HepG2 (cell line): ENCODE data around the gene SLC35A2. TPM values are rescaled to one million over a fixed set of nuclear protein-coding genes. Genes with fewer than 3 reads are reported as not detected.

Source experiments
- FOXA3 ChIP-seq: IDR thresholded peaks from 2 replicates; pipeline ENCODE4 v1.6.1; 2016; ENCODE audit warnings: missing genetic modification reagents, missing compliant biosample characterization
- GABPA ChIP-seq, 2 experiments: IDR thresholded peaks; 2 replicates each; pipeline ENCODE4 v1.6.1; 2011 to 2016; ENCODE audit warnings: low read depth in 2 of 2, low read length in 1 of 2, missing biosample characterization in 1 of 2, missing genetic modification characterization in 1 of 2
- GZF1 ChIP-seq: sonication (generic); formaldehyde crosslinking; IDR thresholded peaks from 2 replicates; pipeline ENCODE4 v1.5.1; 2020; ENCODE audit warnings: mild to moderate bottlenecking, missing genetic modification reagents
- KDM5A ChIP-seq: fragments of 200-600 bp; sonication (generic); IDR thresholded peaks from 2 replicates; pipeline ENCODE4 v1.7.0; 2018; ENCODE audit warnings: antibody characterized with exemption, mild to moderate bottlenecking, low read length, borderline replicate concordance
- NFATC3 ChIP-seq: sonication (generic); formaldehyde crosslinking; IDR thresholded peaks from 2 replicates; pipeline ENCODE4 v1.5.1; 2020; ENCODE audit warnings: mild to moderate bottlenecking, missing genetic modification reagents
- SRSF1 ChIP-seq: fragments of 200-400 bp; formaldehyde crosslinking; optimal IDR thresholded peaks from 2 replicates; pipeline ENCODE3; 2017; ENCODE audit warnings: mild to moderate bottlenecking, low read depth, low read length, moderate library complexity
- ZMYM2 ChIP-seq: sonication (generic); formaldehyde crosslinking; IDR thresholded peaks from 2 replicates; pipeline ENCODE4 v1.8.0; 2022; ENCODE audit warnings: mild to moderate bottlenecking, missing genetic modification reagents
- ZNF619 ChIP-seq: sonication (generic); formaldehyde crosslinking; IDR thresholded peaks from 2 replicates; pipeline ENCODE4 v1.4.0; 2020; ENCODE audit warnings: mild to moderate bottlenecking, missing genetic modification reagents
- polyA plus RNA-seq, 8 experiments: library from polyadenylated mRNA; depleted of rRNA in 3 of 8; stranded (reverse) in 7 of 8; unstranded in 1 of 8; fragments of >200 nt; fragmentation: Illumina TruSeq in 4 of 8; extraction: Trizol in 4 of 8; gene quantifications; 2 replicates each; pipeline versions ENCODE4 v1.2.1 to v1.2.3, GENCODE V29; 2011 to 2016; ENCODE audit warnings: low read depth in 4 of 8, missing spikeins in 1 of 8, mixed read lengths in 1 of 8; ENCODE audit not compliant: insufficient read depth in 1 of 8
- total RNA-seq, 5 experiments: library from RNA; depleted of rRNA; stranded (reverse); fragments of >200 nt; fragmentation: Illumina TruSeq; extraction: Trizol; gene quantifications; 2 replicates each; pipeline ENCODE4 v1.2.3, GENCODE V29; 2016; ENCODE audit warnings: low read depth in 1 of 5
- TF ChIP-seq, protein P1 (sequence below): sonication (generic); formaldehyde crosslinking; IDR thresholded peaks from 2 replicates; pipeline ENCODE4 v1.4.0; 2020; ENCODE audit warnings: missing genetic modification reagents; ENCODE audit errors: not compliant biosample characterization
- TF ChIP-seq, protein P2 (sequence below): sonication (generic); formaldehyde crosslinking; IDR thresholded peaks from 2 replicates; pipeline ENCODE4 v1.9.0; 2022; ENCODE audit warnings: missing genetic modification reagents, mild to moderate bottlenecking, borderline replicate concordance
- TF ChIP-seq, protein P3 (sequence below): sonication (generic); formaldehyde crosslinking; IDR thresholded peaks from 2 replicates; pipeline ENCODE4 v1.4.0; 2020; ENCODE audit warnings: missing genetic modification reagents, borderline replicate concordance
- TF ChIP-seq, protein P4 (sequence below): sonication (generic); formaldehyde crosslinking; IDR thresholded peaks from 2 replicates; pipeline ENCODE4 v1.9.0; 2021; ENCODE audit warnings: missing genetic modification reagents, borderline replicate concordance
- TF ChIP-seq, protein P5 (sequence below), 2 experiments: fragments of 450-650 bp in 1 of 2; sonication (generic) in 1 of 2; formaldehyde crosslinking; IDR thresholded peaks; 2 replicates each; pipeline versions ENCODE4 v1.5.0 to v1.8.0; 2020 to 2022; ENCODE audit warnings: mild to moderate bottlenecking in 1 of 2, missing genetic modification reagents in 1 of 2

Gene SLC35A2
- total and polyA plus RNA-seq, 2 of the 13 experiments (the other 11 are each of a cell fraction or from before 2014, with no cell fraction given), result 32.1 to 40.8 TPM

DNA sequence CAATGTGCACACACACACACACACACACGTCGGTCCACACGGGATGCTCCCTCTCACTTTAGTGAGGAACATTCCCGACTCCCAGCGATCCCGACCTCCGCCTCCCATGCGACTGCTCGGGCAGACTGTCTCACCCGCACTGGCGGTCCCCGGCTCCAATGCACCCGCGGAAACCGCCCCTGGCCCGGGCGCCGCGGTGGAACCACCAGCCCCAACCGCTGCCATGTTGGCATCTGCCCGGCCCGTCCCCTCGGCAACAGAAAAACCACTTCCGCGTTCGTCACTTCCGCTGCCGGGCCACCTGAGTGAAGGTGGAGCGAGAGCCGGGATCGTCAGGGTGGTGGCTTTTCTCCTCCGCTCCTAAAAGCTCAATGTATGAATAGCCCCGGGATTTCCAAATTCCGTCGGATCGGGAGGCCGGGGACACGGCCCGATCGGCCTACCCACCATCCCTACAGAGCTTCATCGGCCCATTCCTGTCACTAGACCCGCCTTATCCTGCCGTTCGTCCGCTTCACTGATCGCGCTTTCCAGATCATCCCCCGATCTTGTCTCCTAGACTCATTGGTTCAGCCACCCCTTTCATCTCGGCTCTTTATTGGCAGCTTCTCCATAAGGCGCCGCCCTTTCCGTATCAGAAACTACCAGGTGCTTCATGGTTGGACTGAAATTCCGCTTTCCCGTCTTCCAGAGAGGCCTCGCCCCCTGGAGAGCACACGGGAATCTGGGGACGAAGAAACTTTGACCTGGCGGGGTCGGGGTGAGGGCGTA, at the start of gene SLC35A2 (continued):
- TF ChIP-seq, protein P1, sequence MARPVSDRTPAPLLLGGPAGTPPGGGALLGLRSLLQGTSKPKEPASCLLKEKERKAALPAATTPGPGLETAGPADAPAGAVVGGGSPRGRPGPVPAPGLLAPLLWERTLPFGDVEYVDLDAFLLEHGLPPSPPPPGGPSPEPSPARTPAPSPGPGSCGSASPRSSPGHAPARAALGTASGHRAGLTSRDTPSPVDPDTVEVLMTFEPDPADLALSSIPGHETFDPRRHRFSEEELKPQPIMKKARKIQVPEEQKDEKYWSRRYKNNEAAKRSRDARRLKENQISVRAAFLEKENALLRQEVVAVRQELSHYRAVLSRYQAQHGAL, result no peak
- TF ChIP-seq GABPA (IDR thresholded peaks at IDR 0.05; ENCODE audit: low read depth, low read length) (no peak), GABPA (CRISPR knock-in tag; IDR thresholded peaks at IDR 0.05; ENCODE audit: low read depth) (peak; percentile 93), FOXA3 (CRISPR knock-in tag) (no peak), SRSF1 (peak; percentile 75), KDM5A (peak; percentile 53; the same call in 1 of the 2 replicates), ZMYM2 (no peak), NFATC3 (CRISPR knock-in tag) (0 out of 2 replicates have a peak, but pooled peaks have one; percentile 39), ZNF619 (CRISPR knock-in tag) (0 out of 2 replicates have a peak, but pooled peaks have one; percentile 54), GZF1 (CRISPR knock-in tag) (no peak)
- TF ChIP-seq, protein P2, sequence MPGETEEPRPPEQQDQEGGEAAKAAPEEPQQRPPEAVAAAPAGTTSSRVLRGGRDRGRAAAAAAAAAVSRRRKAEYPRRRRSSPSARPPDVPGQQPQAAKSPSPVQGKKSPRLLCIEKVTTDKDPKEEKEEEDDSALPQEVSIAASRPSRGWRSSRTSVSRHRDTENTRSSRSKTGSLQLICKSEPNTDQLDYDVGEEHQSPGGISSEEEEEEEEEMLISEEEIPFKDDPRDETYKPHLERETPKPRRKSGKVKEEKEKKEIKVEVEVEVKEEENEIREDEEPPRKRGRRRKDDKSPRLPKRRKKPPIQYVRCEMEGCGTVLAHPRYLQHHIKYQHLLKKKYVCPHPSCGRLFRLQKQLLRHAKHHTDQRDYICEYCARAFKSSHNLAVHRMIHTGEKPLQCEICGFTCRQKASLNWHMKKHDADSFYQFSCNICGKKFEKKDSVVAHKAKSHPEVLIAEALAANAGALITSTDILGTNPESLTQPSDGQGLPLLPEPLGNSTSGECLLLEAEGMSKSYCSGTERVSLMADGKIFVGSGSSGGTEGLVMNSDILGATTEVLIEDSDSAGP (CRISPR knock-in tag), result peak; percentile 61; the same call in 1 of the 2 replicates
- TF ChIP-seq, protein P3, sequence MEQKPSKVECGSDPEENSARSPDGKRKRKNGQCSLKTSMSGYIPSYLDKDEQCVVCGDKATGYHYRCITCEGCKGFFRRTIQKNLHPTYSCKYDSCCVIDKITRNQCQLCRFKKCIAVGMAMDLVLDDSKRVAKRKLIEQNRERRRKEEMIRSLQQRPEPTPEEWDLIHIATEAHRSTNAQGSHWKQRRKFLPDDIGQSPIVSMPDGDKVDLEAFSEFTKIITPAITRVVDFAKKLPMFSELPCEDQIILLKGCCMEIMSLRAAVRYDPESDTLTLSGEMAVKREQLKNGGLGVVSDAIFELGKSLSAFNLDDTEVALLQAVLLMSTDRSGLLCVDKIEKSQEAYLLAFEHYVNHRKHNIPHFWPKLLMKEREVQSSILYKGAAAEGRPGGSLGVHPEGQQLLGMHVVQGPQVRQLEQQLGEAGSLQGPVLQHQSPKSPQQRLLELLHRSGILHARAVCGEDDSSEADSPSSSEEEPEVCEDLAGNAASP (CRISPR knock-in tag), result no peak; the same call in 1 of the 2 replicates
- TF ChIP-seq, protein P4, sequence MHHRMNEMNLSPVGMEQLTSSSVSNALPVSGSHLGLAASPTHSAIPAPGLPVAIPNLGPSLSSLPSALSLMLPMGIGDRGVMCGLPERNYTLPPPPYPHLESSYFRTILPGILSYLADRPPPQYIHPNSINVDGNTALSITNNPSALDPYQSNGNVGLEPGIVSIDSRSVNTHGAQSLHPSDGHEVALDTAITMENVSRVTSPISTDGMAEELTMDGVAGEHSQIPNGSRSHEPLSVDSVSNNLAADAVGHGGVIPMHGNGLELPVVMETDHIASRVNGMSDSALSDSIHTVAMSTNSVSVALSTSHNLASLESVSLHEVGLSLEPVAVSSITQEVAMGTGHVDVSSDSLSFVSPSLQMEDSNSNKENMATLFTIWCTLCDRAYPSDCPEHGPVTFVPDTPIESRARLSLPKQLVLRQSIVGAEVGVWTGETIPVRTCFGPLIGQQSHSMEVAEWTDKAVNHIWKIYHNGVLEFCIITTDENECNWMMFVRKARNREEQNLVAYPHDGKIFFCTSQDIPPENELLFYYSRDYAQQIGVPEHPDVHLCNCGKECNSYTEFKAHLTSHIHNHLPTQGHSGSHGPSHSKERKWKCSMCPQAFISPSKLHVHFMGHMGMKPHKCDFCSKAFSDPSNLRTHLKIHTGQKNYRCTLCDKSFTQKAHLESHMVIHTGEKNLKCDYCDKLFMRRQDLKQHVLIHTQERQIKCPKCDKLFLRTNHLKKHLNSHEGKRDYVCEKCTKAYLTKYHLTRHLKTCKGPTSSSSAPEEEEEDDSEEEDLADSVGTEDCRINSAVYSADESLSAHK (CRISPR knock-in tag), result no peak
- TF ChIP-seq, protein P5, sequence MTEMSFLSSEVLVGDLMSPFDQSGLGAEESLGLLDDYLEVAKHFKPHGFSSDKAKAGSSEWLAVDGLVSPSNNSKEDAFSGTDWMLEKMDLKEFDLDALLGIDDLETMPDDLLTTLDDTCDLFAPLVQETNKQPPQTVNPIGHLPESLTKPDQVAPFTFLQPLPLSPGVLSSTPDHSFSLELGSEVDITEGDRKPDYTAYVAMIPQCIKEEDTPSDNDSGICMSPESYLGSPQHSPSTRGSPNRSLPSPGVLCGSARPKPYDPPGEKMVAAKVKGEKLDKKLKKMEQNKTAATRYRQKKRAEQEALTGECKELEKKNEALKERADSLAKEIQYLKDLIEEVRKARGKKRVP (CRISPR knock-in tag; IDR thresholded peaks at IDR 0.05), result peak in 1 of 2 experiments; percentile 21; a peak in 1 of 4 replicates
